A172 (cell line): ENCODE measurements around the gene CRTAP. TPM values are rescaled to one million over a fixed set of nuclear protein-coding genes. Genes with fewer than 3 reads are reported as not detected.
A peak's percentile ranks its signal among the peaks of the same experiment; 100 is the strongest.
"Not testable (repeated sequence)": the region's sequence is repeated elsewhere in the genome, so short reads cannot be mapped to it uniquely, and the experiment has no call there.

Experiments
- DNase-seq: peaks from one replicate; pipeline ENCODE4 v3.0.0-alpha.2; 2015; ENCODE audit warnings: low spot score
- total RNA-seq: library from RNA; depleted of rRNA; stranded (reverse); fragments of >200 nt; shearing (Covaris generic); gene quantifications from 2 replicates; pipeline ENCODE4 v1.2.3, GENCODE V29; 2014

CRTAP gene
- total RNA-seq, 1 experiment from 2014 or later = 416 TPM

DNA sequence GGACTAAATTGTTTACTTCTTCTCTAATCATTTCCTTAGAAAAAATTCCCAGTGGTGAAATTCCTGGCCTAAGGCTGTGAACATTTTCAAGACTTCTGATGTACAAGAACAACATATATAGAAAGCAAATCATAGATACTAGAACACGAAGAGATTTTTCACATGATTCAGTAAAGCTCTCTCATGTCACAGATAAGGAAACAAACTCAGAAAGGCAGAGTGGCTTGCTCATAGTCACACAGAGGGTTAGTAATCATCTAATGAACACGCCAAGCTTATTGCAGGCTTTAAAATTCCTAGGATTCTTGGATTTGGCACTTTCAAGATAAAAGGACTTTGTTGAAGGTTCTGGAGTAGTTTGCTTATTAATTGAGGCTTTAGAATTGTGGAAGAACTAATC, 26.2 kb downstream of the CRTAP start:
- DNase-seq = no peak

DNA sequence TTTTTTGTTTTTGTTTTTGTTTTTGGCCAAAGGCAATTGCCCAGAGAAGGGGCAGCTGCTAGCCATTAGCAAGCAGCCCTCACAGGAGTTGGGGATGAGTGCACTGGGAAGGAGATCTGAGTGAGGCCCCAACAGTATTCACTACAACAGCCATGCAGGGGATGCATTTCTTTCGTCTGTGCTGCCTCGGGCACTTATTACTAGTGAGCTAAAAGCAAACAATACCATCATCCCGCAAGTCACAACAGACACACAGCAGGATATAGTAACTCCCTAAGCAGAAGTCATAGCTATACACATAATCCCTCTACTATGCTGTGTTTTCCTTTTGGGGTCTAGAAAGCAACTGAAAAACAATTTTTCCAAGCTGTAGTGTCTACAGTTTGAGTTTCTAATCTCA, 27.2 kb downstream of the CRTAP start:
- no peak for DNase-seq

DNA sequence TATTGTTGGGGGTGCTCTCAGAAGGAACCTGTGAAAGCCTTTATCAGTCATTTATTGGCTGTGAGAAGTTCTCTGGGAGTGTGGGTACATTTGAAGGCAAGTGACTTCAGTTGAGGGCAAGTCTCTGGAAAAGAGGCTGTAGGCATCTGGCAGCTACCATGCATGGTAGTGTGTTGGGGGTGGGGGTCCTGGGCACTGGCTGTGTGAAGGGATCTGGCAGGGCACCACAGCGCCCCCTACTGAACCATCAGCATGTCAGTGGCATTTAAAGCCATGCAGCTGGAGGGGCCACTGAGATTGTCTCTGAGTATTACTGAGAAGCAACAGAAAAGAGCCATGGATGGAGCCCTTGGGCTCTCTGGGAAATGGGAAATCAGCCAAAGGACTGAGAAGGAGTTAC, 30.6 kb downstream of the CRTAP start:
- no peak for DNase-seq

DNA sequence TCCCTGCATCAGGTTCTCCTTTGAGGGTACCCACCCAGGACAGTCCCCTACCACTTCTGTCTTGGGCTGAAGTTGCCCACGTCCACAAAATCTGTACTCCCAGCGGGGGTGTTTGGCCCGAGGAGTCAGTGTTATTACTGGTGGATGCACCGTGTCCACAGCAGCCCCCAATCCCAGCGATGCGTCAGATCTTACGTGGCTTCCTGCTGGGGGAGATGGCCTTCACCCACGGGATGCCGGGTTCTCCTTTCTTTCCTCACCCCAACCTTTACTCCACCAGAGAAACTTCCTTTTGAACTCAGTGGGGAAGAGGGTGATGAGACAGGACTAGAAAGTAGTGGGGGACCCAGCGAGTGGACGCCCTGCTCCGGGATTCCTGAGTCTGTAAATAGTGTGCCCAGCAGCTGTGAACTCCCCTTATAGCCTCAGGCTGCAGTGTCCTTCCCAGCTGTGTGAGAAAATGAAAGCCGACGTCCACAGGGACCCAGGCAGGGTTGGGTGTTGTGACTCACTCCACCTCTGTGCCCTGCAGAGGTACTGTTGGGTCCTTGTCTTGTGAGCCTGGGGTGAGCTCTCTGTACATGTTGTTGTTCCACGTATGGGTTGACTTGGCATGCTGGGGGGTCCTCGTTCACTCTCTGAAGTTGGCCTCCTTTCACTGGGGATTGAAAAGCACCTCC, 31.5 kb downstream of the CRTAP start:
- DNase-seq = no peak

DNA sequence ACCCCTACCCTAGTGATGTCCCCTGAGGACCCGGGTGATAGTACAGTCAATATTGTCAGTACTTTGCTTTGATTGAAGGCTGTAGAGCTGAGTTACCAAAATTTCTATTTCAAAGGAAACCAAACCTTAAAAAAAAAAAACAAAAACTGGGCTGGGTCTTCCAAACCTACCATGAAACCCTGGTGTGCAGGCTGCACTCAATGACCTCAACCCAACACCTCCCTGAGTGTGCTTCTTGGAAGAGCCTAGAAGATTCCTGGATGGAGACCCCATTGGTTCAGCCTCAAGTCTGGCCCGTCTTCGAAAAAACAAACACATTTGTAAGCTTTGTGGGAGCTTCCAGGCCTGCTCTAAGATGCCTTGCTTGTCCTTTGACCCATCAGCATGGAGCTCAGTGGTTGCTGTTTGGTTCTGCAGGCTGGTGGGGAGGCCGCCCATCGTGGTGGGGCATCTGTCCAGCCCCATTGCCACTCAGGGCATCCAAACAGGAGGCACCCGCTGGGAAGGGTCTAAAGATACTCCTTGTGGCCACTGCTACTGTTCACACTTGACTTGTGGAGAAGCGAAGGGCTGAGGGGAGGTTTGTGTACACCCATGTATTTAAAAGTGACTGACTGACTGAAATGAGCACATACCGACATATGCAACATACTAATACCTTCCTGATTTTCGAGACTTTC, 32.2 kb downstream of the CRTAP start:
- no peak for DNase-seq

DNA sequence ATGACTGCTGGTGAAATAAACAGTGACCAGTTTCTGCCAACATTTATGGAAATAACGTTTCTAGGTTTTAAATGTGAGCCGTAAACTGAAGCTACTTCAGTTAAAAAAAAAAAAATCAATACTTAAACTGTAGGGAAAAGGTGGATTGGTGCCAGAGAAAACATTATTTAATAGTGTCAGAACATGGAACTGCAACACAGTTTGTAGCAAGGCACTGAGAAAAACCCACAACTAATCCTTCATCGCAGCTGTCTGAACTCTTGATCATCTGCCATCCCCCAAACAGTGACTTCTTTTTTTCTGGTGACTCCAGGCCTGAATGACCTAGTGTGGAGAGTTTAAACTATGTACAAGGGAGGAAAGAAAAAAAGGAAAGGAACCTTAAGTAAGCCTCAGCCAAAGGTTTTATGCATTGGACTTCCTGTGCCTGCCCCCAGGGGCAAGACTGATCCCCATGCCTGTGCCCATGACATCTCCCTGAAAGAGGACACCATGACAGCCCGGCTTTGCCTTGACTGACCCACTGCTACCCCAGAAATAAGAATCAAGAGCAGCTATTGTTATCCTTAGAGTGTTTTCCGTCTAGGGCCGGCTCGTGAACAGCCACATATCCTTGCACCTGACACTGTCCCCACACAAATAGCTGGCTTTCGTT, 33.1 kb downstream of the CRTAP start:
- DNase-seq = peak; percentile 62

DNA sequence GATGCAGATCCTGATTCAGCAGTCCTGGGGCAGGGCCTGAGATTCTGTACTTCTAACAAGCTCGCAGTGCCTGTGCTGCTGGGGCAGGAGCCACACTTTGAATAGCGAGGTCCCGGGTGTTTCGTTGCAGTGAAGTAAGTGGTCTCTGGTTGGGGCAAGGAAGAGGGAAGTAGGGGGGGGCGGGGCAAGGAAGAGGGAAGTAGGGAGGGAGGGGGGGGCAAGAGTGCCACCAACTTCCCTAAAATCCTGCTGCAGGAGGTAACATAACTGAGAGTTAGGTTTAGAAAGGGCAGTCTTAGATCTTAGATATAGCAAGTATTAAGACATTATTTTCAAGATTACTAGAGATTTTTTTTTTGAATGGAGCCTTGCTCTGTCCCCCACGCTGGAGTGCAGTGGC, 35.5 kb downstream of the CRTAP start:
- no peak for DNase-seq

DNA sequence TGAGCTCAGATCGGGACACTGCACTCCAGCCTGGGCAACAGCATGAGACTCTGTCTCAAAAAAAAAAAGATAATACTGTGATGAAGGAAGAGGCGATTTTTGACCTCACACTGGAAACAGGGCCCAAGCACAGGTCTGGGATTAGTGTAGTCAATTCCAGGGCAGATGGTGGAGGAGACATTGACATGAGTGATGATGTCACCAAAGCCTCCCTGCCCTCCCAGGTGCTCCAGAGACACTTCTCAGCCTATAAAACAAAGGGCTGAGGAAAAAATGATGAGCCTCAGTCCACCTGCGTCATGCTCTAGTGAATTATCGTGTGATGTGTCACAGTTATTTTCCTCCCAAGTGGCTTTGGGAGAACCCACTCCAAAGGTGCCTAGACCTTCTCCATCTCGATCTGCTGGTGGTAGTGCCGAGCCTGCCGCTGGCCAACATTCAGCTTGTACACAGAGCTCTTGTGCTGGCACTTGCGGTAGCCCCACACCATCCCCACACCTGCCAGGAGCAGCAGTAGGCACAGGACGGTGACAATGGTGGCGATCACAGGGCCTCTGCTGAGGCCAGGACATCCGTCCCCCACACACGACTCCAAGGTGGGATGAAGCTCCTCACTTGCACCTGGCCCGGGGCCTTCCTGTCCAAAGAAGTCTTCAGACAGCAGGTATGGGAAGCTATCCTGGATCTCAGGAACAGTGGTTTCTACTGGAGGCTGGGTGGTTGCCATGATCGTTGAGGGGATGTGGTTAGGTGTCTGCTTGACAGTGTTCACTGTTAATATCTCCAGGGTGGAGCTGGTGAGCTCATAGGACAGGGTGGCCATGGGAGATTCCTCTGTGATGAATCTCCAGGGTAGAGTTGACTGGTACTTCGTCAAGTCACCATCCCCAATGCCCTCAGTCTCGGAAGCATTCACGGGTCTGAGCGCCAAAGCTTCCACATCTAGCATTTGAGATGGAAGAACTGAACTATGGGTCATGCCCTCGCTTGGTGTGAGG, 38.8 kb downstream of the CRTAP start:
- DNase-seq = peak; percentile 88

DNA sequence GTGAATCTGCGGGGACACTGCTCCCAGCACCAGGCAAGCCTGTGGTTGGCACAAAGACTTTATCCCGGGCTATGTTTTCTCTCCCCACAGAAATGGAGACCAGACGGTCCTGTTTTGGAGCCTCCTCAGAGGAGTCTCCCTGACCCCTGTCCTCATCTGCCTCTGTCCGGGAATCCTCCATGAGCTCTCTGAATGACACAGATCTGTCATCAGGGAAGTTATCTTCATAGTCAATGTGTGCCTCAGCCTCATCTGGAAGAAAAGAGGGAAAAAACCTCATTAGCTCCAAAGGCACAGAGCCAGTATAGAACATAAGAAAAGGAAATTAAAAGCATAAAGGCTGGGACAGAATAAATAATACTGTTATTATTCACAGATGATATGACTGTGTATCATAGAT, 40.0 kb downstream of the CRTAP start:
- DNase-seq = no peak

DNA sequence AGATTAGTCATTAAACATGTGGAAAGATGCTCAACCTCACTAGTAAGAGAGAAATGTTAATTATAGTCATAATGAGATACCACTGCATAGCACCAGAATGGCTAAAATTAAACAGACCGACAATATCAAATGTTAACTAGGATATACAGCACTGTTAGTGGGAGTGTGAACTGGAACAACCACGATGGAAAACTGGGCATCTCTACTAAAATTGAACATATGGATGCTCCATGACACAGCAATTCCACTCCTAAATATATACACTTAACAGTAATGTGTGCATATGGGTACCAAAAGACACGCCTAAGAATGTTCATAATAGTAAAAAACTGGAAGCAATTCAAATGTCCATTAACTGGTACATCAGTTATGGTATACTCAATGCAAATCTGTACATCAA, 41.5 kb downstream of the CRTAP start:
- DNase-seq = no peak

DNA sequence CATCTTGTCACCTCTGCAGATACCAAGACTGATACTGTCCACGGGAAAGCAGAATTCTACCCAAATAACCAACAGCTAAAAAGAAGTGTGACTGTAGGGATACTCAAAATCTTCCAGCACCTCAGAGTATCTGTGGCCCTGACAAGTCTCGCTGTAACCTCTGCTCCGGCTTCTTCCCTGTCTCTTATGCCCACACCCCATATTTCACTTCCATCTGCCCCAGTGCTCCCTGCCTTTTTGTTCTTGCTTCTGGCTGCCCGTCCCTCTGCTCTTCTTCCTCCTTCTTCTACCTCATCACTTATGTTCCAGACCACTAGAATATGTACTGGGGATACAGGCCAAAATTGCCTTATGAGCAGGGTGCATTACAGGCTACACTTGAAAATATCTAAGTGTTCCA, 45.4 kb downstream of the CRTAP start:
- no peak for DNase-seq

DNA sequence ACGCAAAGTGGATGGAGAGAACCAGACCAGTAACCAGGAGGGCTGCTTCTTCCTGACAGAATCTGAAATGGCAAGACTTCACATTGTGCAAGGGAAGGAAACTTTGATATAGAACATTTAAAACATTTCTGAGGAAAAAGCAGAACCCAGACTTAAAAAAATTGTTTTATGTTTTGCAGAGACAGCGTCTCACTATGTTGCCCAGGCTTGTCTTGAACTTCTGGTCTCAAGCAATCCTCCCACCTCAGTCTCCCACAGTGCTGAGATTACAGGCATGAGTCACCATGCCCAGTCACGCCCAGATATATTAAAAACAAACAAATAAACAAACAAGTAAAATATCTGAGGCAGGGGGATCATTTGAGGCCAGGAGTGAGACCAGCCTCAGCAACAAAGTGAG, 46.2 kb downstream of the CRTAP start:
- DNase-seq = no peak

DNA sequence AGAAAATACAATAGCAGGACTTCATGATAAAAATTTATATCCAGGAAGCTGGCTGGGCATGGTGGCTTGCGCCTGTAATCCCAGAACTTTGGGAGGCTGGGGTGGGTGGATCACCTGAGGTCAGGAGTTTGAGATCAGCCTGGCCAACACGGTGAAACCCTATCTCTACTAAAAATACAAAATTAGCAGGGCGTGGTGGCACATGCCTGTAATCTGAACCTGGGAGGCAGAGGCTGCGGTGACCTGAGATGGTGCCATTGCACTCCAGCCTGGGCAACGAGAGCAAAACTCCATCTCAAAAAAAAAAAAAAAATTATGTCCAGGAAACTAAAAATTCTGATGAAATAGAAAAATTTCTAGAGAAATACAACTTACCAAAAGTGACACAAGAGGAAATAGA, 48.8 kb downstream of the CRTAP start:
- not testable (repeated sequence) for DNase-seq

DNA sequence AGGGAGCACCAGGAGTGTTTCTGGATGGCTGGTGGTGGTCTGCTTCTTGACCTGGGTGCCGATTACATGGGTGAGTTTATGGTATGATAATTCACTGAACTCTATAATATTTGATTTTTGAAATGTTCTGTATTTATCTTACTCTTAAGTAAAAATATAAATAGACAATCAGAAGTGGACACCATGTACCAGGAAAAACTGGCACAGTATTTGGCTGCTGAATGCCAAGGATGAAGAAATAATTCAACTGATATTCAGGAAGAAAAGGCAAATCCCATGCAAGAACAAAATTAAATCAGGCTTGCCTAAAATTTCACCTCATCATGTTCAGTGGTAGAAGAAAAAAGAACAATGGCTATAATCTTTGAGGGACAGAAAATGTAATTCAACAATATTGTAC, 51.6 kb downstream of the CRTAP start:
- no peak for DNase-seq

DNA sequence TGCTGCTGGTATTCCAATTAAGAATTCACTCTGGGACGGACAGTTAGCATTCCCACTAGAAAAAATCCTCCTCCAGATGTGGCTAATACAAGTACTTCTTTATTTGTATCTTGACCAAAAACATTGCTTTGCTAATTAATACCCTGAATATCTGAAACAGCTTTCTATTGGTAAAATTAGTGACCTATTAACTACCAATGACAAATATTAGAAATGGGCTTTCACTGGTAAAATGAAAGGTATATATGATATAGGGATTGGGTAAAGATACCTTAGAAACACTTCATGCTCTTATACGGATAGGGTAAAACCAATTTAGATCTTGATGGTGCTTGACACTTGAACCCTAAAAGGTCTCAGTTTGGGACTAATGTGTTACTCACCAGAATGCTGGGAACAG, 52.3 kb downstream of the CRTAP start:
- DNase-seq = no peak

DNA sequence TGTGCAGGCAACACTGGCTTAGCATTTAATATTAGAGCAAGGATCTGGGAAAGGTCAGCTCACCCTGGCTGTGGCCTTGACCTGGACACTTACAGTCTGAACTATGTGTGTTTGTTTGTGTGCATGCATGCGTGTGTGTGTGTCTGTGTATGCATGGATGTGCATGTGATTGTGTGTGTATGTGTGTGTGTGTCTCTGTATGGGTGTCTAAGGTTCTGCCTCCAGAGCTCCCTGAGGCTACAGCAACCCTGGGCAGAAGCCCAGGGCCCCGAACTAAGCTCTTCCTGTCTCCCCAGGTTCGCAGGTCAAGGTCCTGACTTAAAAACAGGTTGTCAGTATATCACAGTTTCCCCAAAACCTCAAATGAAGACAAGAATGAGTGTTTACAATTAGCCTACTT, 53.5 kb downstream of the CRTAP start:
- DNase-seq = no peak

DNA sequence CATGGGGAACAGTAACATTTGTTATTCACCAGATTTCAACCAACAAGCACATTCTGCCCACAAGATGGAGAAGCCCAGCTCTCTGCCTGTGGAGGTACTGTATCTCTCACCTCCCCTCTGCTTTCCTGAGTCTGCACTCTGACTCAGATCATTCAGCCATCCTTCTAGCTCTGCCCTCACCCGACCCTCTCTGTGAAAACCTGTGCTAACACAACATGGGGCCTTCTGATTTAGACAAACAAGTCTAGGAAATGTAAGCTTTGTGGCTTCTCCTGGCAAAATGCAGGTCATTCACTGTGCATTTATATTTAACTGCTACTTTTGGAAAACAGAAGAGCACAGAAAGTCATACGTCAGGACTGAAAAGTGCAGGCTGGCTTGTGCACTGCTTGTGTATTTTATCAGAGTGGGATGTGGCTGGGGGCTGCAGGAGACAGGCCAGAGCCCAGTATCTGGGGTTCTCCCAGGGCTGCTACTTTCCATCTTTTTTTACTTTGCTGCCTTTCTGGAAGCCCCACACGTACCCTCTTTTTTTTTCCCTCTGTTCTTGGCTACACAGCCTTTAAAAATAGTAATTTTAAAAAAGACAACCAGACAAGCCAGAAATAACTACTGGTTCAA, 54.0 kb downstream of the CRTAP start:
- DNase-seq = no peak

DNA sequence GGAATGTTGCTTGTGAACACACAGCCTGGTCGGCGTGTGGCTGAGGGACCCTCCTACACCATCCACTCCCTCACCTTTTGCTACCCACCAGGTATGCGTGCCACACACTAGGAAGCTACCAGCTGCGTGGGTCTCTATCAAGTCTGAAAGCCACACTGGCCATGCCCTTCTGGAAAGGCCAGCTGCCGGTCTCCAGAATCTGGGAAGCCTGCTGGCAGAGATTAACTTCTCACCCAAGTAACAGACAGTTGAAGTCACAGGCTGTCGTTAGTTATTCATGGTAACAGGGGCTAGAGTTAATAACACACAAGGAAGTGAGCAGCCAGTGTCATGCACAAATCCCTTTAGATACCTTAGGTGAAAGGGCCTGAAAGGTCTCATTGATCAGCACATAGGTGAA, 56.7 kb downstream of the CRTAP start:
- DNase-seq = no peak

DNA sequence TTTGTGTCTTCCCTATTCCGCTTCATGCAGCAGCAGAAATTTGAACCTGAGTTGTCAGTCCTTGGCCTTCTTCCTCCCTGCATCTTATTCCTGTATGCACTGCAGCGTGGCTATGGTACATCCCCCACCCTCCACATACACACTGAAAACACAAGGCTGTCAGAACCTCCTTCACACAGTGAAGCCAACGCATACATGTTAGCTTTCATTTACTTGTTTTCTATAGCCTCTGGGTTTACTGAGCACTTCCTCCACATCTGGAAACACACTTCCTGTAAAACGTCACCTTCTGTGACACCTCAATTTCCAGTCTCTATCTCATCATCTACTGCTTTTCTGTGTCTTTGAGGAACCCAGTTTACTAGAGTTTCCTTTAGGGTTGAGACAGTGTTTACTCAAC, 57.8 kb downstream of the CRTAP start:
- no peak for DNase-seq

DNA sequence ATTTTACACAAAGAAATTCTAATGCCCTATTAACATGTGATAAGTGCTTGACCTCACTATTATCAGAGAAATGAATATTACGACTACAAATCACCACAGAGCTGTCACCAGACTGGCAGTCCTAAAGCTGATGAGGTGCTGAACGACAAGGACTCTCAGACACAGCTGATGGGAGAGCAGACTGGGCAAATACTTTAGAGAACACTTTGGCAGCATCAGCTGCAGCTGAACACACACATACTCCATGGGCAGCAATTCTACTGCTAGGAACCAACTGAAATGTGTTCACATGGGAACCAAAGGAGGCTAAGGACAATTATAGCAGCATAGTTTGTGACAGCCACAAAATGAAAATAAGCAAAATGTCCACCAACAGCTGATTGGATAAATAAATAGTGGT, 59.3 kb downstream of the CRTAP start:
- DNase-seq = no peak

DNA sequence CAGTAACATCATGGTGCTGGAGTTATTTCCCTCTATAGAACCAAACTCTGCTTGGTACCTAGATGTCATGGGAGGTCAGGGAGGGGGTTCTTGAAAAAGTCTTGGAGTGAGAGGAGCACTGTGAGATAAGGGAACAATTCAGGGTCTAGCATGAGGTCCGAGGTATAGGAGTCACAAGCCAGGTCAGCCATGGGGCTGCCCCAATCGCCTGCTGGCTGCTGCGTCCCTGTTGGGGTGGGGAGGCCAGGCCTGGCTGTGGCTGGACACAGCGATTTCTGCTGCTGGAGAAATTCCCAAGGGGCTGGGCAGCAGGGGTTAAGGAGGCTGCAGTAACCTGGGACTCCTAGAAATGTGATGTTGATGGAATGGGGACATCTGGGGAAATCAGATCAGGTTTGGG, 59.9 kb downstream of the CRTAP start:
- no peak for DNase-seq

DNA sequence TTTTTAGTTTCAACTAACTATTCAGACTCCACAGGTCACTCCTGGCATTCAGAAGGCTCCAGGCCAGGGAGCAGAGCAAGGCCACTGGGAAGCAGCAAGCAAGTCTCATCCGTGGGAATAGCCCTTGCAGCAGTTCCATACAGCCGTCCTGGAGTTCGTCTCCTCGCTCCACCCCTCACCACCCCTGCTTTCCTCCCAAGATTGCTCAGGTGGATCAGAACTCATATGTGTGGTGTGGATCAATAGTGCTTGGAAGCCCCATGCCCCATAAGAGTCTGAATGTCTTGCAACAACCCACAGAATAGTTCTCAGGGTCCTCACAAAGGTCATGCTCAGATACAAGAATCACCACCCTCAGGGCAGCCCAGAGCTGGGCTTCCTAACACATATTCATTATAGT, 60.3 kb downstream of the CRTAP start:
- DNase-seq = no peak
